Mesenchymal stem cell (in vitro differentiated cells and primary cell): ENCODE results near the gene CERS6.

ENCODE experiments used
- DNase-seq: peaks from one replicate; pipeline ENCODE4 v3.0.0-alpha.2; 2013
- H2AFZ ChIP-seq: one replicate; pipeline ENCODE4 v1.6.1; 2013; ENCODE audit warnings: low read depth, mild to moderate bottlenecking, control low read depth, inconsistent platforms, low read length, moderate library complexity
- H2AK5ac ChIP-seq: 2 replicates; pipeline ENCODE4 v1.6.1; 2013; ENCODE audit warnings: low read length, moderate library complexity, mild to moderate bottlenecking, inconsistent platforms; ENCODE audit not compliant: severe bottlenecking
- H2BK120ac ChIP-seq: one replicate; pipeline ENCODE4 v1.6.1; 2013; ENCODE audit warnings: low read depth, mild to moderate bottlenecking, inconsistent platforms, low read length, moderate library complexity
- H2BK12ac ChIP-seq, 2 experiments: one replicate each; pipeline ENCODE4 v1.6.1; 2013; ENCODE audit warnings: inconsistent platforms in 2 of 2, low read length in 2 of 2, mild to moderate bottlenecking in 2 of 2, moderate library complexity in 2 of 2, control low read depth in 1 of 2
- H2BK15ac ChIP-seq: one replicate; pipeline ENCODE4 v1.6.1; 2013; ENCODE audit warnings: mild to moderate bottlenecking, low read depth, inconsistent platforms; ENCODE audit not compliant: poor library complexity, severe bottlenecking
- H2BK5ac ChIP-seq: 2 replicates; pipeline ENCODE4 v1.6.1; 2013; ENCODE audit warnings: low read depth, mild to moderate bottlenecking, low read length, control low read depth, inconsistent platforms; ENCODE audit not compliant: poor library complexity, severe bottlenecking
- H3K14ac ChIP-seq, 2 experiments: one replicate each; pipeline ENCODE4 v1.6.1; 2013; ENCODE audit warnings: inconsistent platforms in 2 of 2, low read length in 2 of 2, control low read depth in 1 of 2, mild to moderate bottlenecking in 1 of 2, moderate library complexity in 1 of 2
- H3K18ac ChIP-seq, 2 experiments: one replicate each; pipeline ENCODE4 v1.6.1; 2013; ENCODE audit warnings: inconsistent platforms in 2 of 2, low read length in 2 of 2, control low read depth in 1 of 2, low read depth in 1 of 2, mild to moderate bottlenecking in 1 of 2
- H3K23ac ChIP-seq, 2 experiments: one replicate each; pipeline ENCODE4 v1.6.1; 2013; ENCODE audit warnings: inconsistent platforms in 2 of 2, low read length in 2 of 2, mild to moderate bottlenecking in 2 of 2, moderate library complexity in 2 of 2, control low read depth in 1 of 2
- H3K27ac ChIP-seq: 2 replicates; pipeline ENCODE4 v1.5.1; 2013; ENCODE audit warnings: mild to moderate bottlenecking, moderate library complexity, low read length, control low read depth, inconsistent platforms; ENCODE audit not compliant: poor library complexity, severe bottlenecking
- H3K27me3 ChIP-seq, 2 experiments: 2 replicates each; pipeline versions ENCODE4 v1.6.1 to v1.7.0; 2013; ENCODE audit warnings: low read length in 2 of 2, mild to moderate bottlenecking in 2 of 2, moderate library complexity in 2 of 2, control low read depth in 1 of 2, inconsistent platforms in 1 of 2; ENCODE audit not compliant: control insufficient read depth in 1 of 2, insufficient read depth in 1 of 2
- H3K36me3 ChIP-seq, 2 experiments: 2 replicates each; pipeline versions ENCODE4 v1.6.1 to v1.7.0; 2013; ENCODE audit warnings: low read length in 2 of 2, control low read depth in 1 of 2, inconsistent platforms in 1 of 2, low read depth in 1 of 2, mild to moderate bottlenecking in 1 of 2; ENCODE audit not compliant: insufficient read depth in 2 of 2, control insufficient read depth in 1 of 2
- H3K4ac ChIP-seq, 2 experiments: one replicate each; pipeline ENCODE4 v1.6.1; 2013; ENCODE audit warnings: inconsistent platforms in 2 of 2, low read length in 2 of 2, mild to moderate bottlenecking in 2 of 2, moderate library complexity in 2 of 2, control low read depth in 1 of 2, low read depth in 1 of 2
- H3K4me1 ChIP-seq: 2 replicates; pipeline ENCODE4 v1.6.1; 2013; ENCODE audit warnings: low read depth, low read length, control low read depth; ENCODE audit not compliant: control insufficient read depth, insufficient read depth
- H3K4me2 ChIP-seq: 2 replicates; pipeline ENCODE4 v1.6.1; 2013; ENCODE audit warnings: low read length, mild to moderate bottlenecking, inconsistent platforms; ENCODE audit not compliant: poor library complexity, severe bottlenecking
- H3K4me3 ChIP-seq, 2 experiments: 2 replicates each; pipeline versions ENCODE4 v1.5.1 to v1.7.0; 2013; ENCODE audit warnings: low read length in 2 of 2, mild to moderate bottlenecking in 2 of 2, control low read depth in 1 of 2, low read depth in 1 of 2; ENCODE audit not compliant: insufficient read depth in 1 of 2
- H3K79me1 ChIP-seq: replicated peaks from 2 replicates; pipeline ENCODE4 v1.6.1; 2013; ENCODE audit warnings: mild to moderate bottlenecking, control low read depth, low read length, inconsistent platforms; ENCODE audit not compliant: poor library complexity, severe bottlenecking
- H3K9ac ChIP-seq: 2 replicates; pipeline ENCODE4 v1.7.0; 2013; ENCODE audit warnings: mild to moderate bottlenecking, low read length, moderate library complexity
- H3K9me3 ChIP-seq: 2 replicates; pipeline ENCODE4 v1.7.0; 2013; ENCODE audit warnings: mild to moderate bottlenecking, low read length; ENCODE audit not compliant: control insufficient read depth
- H4K8ac ChIP-seq: one replicate; pipeline ENCODE4 v1.6.1; 2013; ENCODE audit warnings: inconsistent platforms, mild to moderate bottlenecking, low read length, moderate library complexity
- H4K91ac ChIP-seq: one replicate; pipeline ENCODE4 v1.6.1; 2013; ENCODE audit warnings: mild to moderate bottlenecking, low read length, inconsistent platforms
- WGBS: methylation state at CpG from one replicate; pipeline ENCODE4 v1.1.7; 2013; ENCODE audit warnings: mixed read lengths; 5-methylcytosine and 5-hydroxymethylcytosine counted together

Gene CERS6

GRCh38 chr2:168441214-168441872, 14.7 kb upstream of the CERS6 start:
- Histone ChIP-seq H3K23ac (no peak overlapping the region), H3K79me1 (no peaks in the 10 kb centered on the region), H3K4me3 (no peak overlapping the region), H2BK120ac (no peak overlapping the region), H3K14ac (no peak overlapping the region), H3K9me3 (peaks cover 21% of the 10 kb centered on the region), H2BK15ac (no peak overlapping the region), H2AFZ (no peak overlapping the region), H3K27ac (no peak overlapping the region), H3K4me2 (no peak overlapping the region), H3K27me3 (no peaks in the 10 kb centered on the region), H4K91ac (no peak overlapping the region), H2BK12ac (no peak overlapping the region), H2BK5ac (no peak overlapping the region), H2AK5ac (no peak overlapping the region), H3K18ac (no peak overlapping the region), H3K4ac (no peak overlapping the region), H3K4me1 (peaks cover 3% of the 10 kb centered on the region), H3K36me3 (no peaks in the 10 kb centered on the region), H3K9ac (no peak overlapping the region), H4K8ac (no peak overlapping the region)
- no peak for DNase-seq
- 89% methylated on average over 6 of the region's 6 CpGs for WGBS

- no peak overlapping the region for H4K91ac ChIP-seq
- H3K27ac ChIP-seq, result no peak overlapping the region
- H3K4me1 ChIP-seq, result peaks cover 3% of the 10 kb centered on the region
- DNase-seq, result no peak
- no peak overlapping the region for H2AK5ac ChIP-seq
- H3K9ac ChIP-seq, result no peak overlapping the region
- no peak overlapping the region for H4K8ac ChIP-seq
- no peak overlapping the region for H3K4me3 ChIP-seq
- no peaks in the 10 kb centered on the region for H3K36me3 ChIP-seq
- no peak overlapping the region for H3K14ac ChIP-seq
- no peak overlapping the region for H2BK15ac ChIP-seq
- no peak overlapping the region for H2AFZ ChIP-seq
- no peaks in the 10 kb centered on the region for H3K27me3 ChIP-seq
- H3K18ac ChIP-seq, result no peak overlapping the region
- no peaks in the 10 kb centered on the region for H3K79me1 ChIP-seq
- H3K4ac ChIP-seq, result no peak overlapping the region
- H3K23ac ChIP-seq, result no peak overlapping the region
- H2BK5ac ChIP-seq, result no peak overlapping the region
- H2BK12ac ChIP-seq, result no peak overlapping the region
- H3K9me3 ChIP-seq, result peaks cover 27% of the 10 kb centered on the region
- H2BK120ac ChIP-seq, result no peak overlapping the region
- H3K4me2 ChIP-seq, result no peak overlapping the region
Observed at GRCh38 chr2:168443818-168444217, 12.3 kb upstream of the CERS6 start.

- no peaks in the 10 kb centered on the region for H3K4me1 ChIP-seq
- H3K27me3 ChIP-seq, result no peaks in the 10 kb centered on the region
- H3K9ac ChIP-seq, result no peak overlapping the region
- no peak overlapping the region for H3K27ac ChIP-seq
- no peaks in the 10 kb centered on the region for H3K79me1 ChIP-seq
- no peak overlapping the region for H4K91ac ChIP-seq
- H2AK5ac ChIP-seq, result no peak overlapping the region
- H2AFZ ChIP-seq, result no peak overlapping the region
- no peak overlapping the region for H2BK12ac ChIP-seq
- H2BK5ac ChIP-seq, result no peak overlapping the region
- H3K18ac ChIP-seq, result no peak overlapping the region
- H2BK120ac ChIP-seq, result no peak overlapping the region
- H3K4me3 ChIP-seq, result no peak overlapping the region
- H2BK15ac ChIP-seq, result no peak overlapping the region
- no peak overlapping the region for H3K4me2 ChIP-seq
- H4K8ac ChIP-seq, result no peak overlapping the region
- DNase-seq, result no peak
- WGBS, result 87% methylated on average over 2 of the region's 2 CpGs
- H3K14ac ChIP-seq, result no peak overlapping the region
- H3K4ac ChIP-seq, result no peak overlapping the region
- H3K9me3 ChIP-seq, result peaks cover 27% of the 10 kb centered on the region
- no peak overlapping the region for H3K23ac ChIP-seq
- H3K36me3 ChIP-seq, result no peaks in the 10 kb centered on the region
Observed at GRCh38 chr2:168445960-168446359, 10.1 kb upstream of the CERS6 start.

GRCh38 chr2:168448980-168449379, 7.1 kb upstream of the CERS6 start:
- Histone ChIP-seq H2BK5ac (no peak overlapping the region), H2BK120ac (no peak overlapping the region), H3K4me3 (no peak overlapping the region), H4K91ac (no peak overlapping the region), H4K8ac (no peak overlapping the region), H2BK15ac (no peak overlapping the region), H2AFZ (no peak overlapping the region), H3K18ac (no peak overlapping the region), H3K4me2 (no peak overlapping the region), H2BK12ac (no peak overlapping the region), H3K27ac (no peak overlapping the region), H3K23ac (no peak overlapping the region), H3K9me3 (peaks cover 22% of the 10 kb centered on the region), H3K79me1 (no peaks in the 10 kb centered on the region), H3K4me1 (peaks cover 2% of the 10 kb centered on the region), H3K27me3 (no peaks in the 10 kb centered on the region), H2AK5ac (no peak overlapping the region), H3K4ac (no peak overlapping the region), H3K36me3 (no peaks in the 10 kb centered on the region), H3K9ac (no peak overlapping the region), H3K14ac (no peak overlapping the region)
- DNase-seq, result no peak
